CD8-positive, alpha-beta memory T cell (primary cell): ENCODE data around the gene IL7R. TPM values are rescaled to one million over a fixed set of nuclear protein-coding genes. Genes with fewer than 3 reads are reported as not detected.
A peak's percentile ranks its signal among the peaks of the same experiment; 100 is the strongest.
"Not testable (repeated sequence)": the region's sequence is repeated elsewhere in the genome, so short reads cannot be mapped to it uniquely, and the experiment has no call there.

Experiments used
- CTCF ChIA-PET: fragments of 350-600 bp; sonication (Branson Sonifier 250); formaldehyde crosslinking; loops from one replicate; lab custom pipeline; 2021; ENCODE audit warnings: antibody characterized with exemption; lab: Charles Lee
- POLR2A ChIA-PET: fragments of 350-600 bp; sonication (Branson Sonifier 250); formaldehyde crosslinking; loops from one replicate; lab custom pipeline; 2021; ENCODE audit warnings: antibody characterized with exemption; lab: Charles Lee
- DNase-seq, 5 donors: peaks; one replicate each; pipeline versions ENCODE4 v3.0.0 to v3.0.0-alpha.2; 2020 to 2022; ENCODE audit warnings: mixed read lengths in 1 of 5
- H3K27ac ChIP-seq: one replicate; pipeline ENCODE4 v1.7.0; 2013; ENCODE audit warnings: low read depth, mild to moderate bottlenecking, low read length, moderate library complexity
- H3K27me3 ChIP-seq: 2 replicates; pipeline ENCODE4 v1.7.0; 2013; ENCODE audit warnings: low read length, mild to moderate bottlenecking; ENCODE audit not compliant: insufficient read depth, poor library complexity, severe bottlenecking
- H3K36me3 ChIP-seq: 2 replicates; pipeline ENCODE4 v1.7.0; 2013; ENCODE audit warnings: mild to moderate bottlenecking, low read length, moderate library complexity; ENCODE audit not compliant: insufficient read depth
- H3K4me1 ChIP-seq: 2 replicates; pipeline ENCODE4 v1.7.0; 2013; ENCODE audit warnings: mild to moderate bottlenecking, low read length, moderate library complexity; ENCODE audit not compliant: insufficient read depth
- H3K4me3 ChIP-seq: 2 replicates; pipeline ENCODE4 v1.7.0; 2013; ENCODE audit warnings: mild to moderate bottlenecking, low read length
- H3K9me3 ChIP-seq: 2 replicates; pipeline ENCODE4 v1.7.0; 2013; ENCODE audit warnings: mild to moderate bottlenecking, low read length
- H3K27ac Mint-ChIP-seq, 8 donors: one replicate each; pipeline ENCODE4 v1.8.0; 2020 to 2021; ENCODE audit warnings: mixed read lengths in 8 of 8, mild to moderate bottlenecking in 6 of 8, inconsistent platforms in 3 of 8, moderate library complexity in 3 of 8
- H3K27me3 Mint-ChIP-seq, 2 donors: one replicate each; pipeline ENCODE4 v1.8.0; 2020 to 2021; ENCODE audit warnings: mixed read lengths in 2 of 2, mild to moderate bottlenecking in 1 of 2, moderate library complexity in 1 of 2
- H3K36me3 Mint-ChIP-seq, 3 donors: one replicate each; pipeline ENCODE4 v1.8.0; 2020 to 2021; ENCODE audit warnings: mixed read lengths in 3 of 3, inconsistent platforms in 1 of 3, mild to moderate bottlenecking in 1 of 3
- H3K4me1 Mint-ChIP-seq, 3 donors: one replicate each; pipeline ENCODE4 v1.8.0; 2020 to 2021; ENCODE audit warnings: mixed read lengths in 3 of 3, inconsistent platforms in 1 of 3, mild to moderate bottlenecking in 1 of 3
- H3K4me3 Mint-ChIP-seq, 7 donors: one replicate each; pipeline ENCODE4 v1.8.0; 2020 to 2021; ENCODE audit warnings: mixed read lengths in 7 of 7, mild to moderate bottlenecking in 6 of 7, moderate library complexity in 4 of 7, inconsistent platforms in 2 of 7
- H3K9me3 Mint-ChIP-seq, 5 donors: one replicate each; pipeline ENCODE4 v1.8.0; 2020 to 2022; ENCODE audit warnings: mixed read lengths in 5 of 5, mild to moderate bottlenecking in 3 of 5, moderate library complexity in 2 of 5, inconsistent platforms in 1 of 5
- polyA plus RNA-seq: library from polyadenylated mRNA; unstranded; fragments of 300-500 nt; fragmentation: Illumina TruSeq; gene quantifications from one replicate; pipeline ENCODE4 v1.2.3, GENCODE V29; 2021
- total RNA-seq, 2 experiments: library from RNA; stranded (reverse); gene quantifications; one replicate each; pipeline ENCODE4 v1.2.3, GENCODE V29; 2021

The IL7R gene
- total and polyA plus RNA-seq, 3 experiments from 2014 or later: 272 to 761 (median 289) TPM

GRCh38 chr5:35890021-35891020 lies 33.6 kb downstream of the IL7R start:
- no peaks in the 10 kb centered on the region for H3K9me3 Mint-ChIP-seq
- no peaks in the 10 kb centered on the region for H3K4me1 Mint-ChIP-seq
- no peak overlapping the region for H3K27ac ChIP-seq
- ChIA-PET POLR2A (interaction anchor here (1.0 to 1.2 kb wide), 2 partner anchors 9 to 30 kb away, joined by 3 to 4 read pairs; no protein-coding TSS in a partner anchor), CTCF (interaction anchor here (2.2 kb wide), 1 partner anchor 112 kb away, joined by 6 read pairs; no protein-coding TSS in a partner anchor)
- H3K27me3 Mint-ChIP-seq: no peaks in the 10 kb centered on the region
- no peak overlapping the region for H3K4me3 Mint-ChIP-seq
- H3K36me3 Mint-ChIP-seq: no peaks in the 10 kb centered on the region
- H3K27ac Mint-ChIP-seq: no peak overlapping the region
- H3K4me1 ChIP-seq: no peaks in the 10 kb centered on the region
- no peak for DNase-seq
- no peaks in the 10 kb centered on the region for H3K9me3 ChIP-seq
- H3K4me3 ChIP-seq: no peak overlapping the region
- H3K27me3 ChIP-seq: no peaks in the 10 kb centered on the region
- no peaks in the 10 kb centered on the region for H3K36me3 ChIP-seq

GRCh38 chr5:35892799-35893198 lies 36.1 kb downstream of the IL7R start:
- DNase-seq, H3K27ac Mint-ChIP-seq, H3K27me3 Mint-ChIP-seq, H3K27ac ChIP-seq, H3K9me3 ChIP-seq, H3K27me3 ChIP-seq, H3K36me3 ChIP-seq, H3K4me3 Mint-ChIP-seq, H3K4me1 ChIP-seq, H3K9me3 Mint-ChIP-seq, CTCF ChIA-PET, H3K4me1 Mint-ChIP-seq, H3K4me3 ChIP-seq, H3K36me3 Mint-ChIP-seq: not testable (repeated sequence)
- POLR2A ChIA-PET: interaction anchor here (1.2 kb wide), 1 partner anchor 11 kb away, joined by 3 read pairs; no protein-coding TSS in a partner anchor

- H3K4me1 ChIP-seq: no peaks in the 10 kb centered on the region
- Mint-ChIP-seq H3K9me3 (no peaks in the 10 kb centered on the region), H3K27ac (no peak overlapping the region), H3K36me3 (no peaks in the 10 kb centered on the region), H3K4me1 (peaks cover 5 to 11% (median 7%) of the 10 kb centered on the region in 3 donors), H3K27me3 (no peaks in the 10 kb centered on the region), H3K4me3 (no peak overlapping the region)
- no peaks in the 10 kb centered on the region for H3K9me3 ChIP-seq
- POLR2A ChIA-PET: interaction anchor here (1.2 kb wide), 2 partner anchors 12 to 27 kb away, joined by 3 to 4 read pairs; no protein-coding TSS in a partner anchor
- CTCF ChIA-PET: interaction anchor here (0.7 to 1.3 kb wide), 2 partner anchors 9 to 30 kb away, joined by 3 read pairs; no protein-coding TSS in a partner anchor
- DNase-seq: no peak
- no peak overlapping the region for H3K27ac ChIP-seq
- H3K27me3 ChIP-seq: no peaks in the 10 kb centered on the region
- H3K36me3 ChIP-seq: no peaks in the 10 kb centered on the region
- no peak overlapping the region for H3K4me3 ChIP-seq
These were observed 37.4 kb downstream of the IL7R start for GRCh38 chr5:35894131-35894530.

GRCh38 chr5:35898952-35899660 lies 42.4 kb downstream of the IL7R start:
- Histone ChIP-seq H3K9me3 (no peaks in the 10 kb centered on the region), H3K4me3 (no peak overlapping the region), H3K27me3 (no peaks in the 10 kb centered on the region), H3K36me3 (no peaks in the 10 kb centered on the region), H3K4me1 (peaks cover 29% of the 10 kb centered on the region), H3K27ac (no peak overlapping the region)
- Mint-ChIP-seq H3K4me1 (peaks cover 49 to 60% (median 53%) of the 10 kb centered on the region in 3 donors), H3K9me3 (peaks cover 0 to 2% (median 0%) of the 10 kb centered on the region in 5 donors), H3K4me3 (peak overlapping the region in 6 of 7 donors; percentile 6 to 78 (median 58)), H3K27ac (peak overlapping the region; percentile 59 to 97 (median 87)), H3K36me3 (no peaks in the 10 kb centered on the region), H3K27me3 (no peaks in the 10 kb centered on the region)
- ChIA-PET POLR2A (interaction anchor here (0.5 to 1.6 kb wide), 7 partner anchors 9 to 234 kb away, joined by 3 to 7 read pairs (median 4); no protein-coding TSS in a partner anchor), CTCF (interaction anchor here (1.0 to 2.8 kb wide), 4 partner anchors 18 to 248 kb away, joined by 3 to 9 read pairs (median 4); no protein-coding TSS in a partner anchor)
- no peak for DNase-seq

- peak overlapping the region; percentile 8 to 78 (median 51) for H3K4me3 Mint-ChIP-seq
- H3K4me1 ChIP-seq: peaks cover 35% of the 10 kb centered on the region
- H3K36me3 Mint-ChIP-seq: no peaks in the 10 kb centered on the region
- CTCF ChIA-PET: interaction anchor here (1.5 to 2.8 kb wide), 2 partner anchors 18 to 25 kb away, joined by 4 to 9 read pairs; no protein-coding TSS in a partner anchor
- no peaks in the 10 kb centered on the region for H3K9me3 ChIP-seq
- H3K27me3 Mint-ChIP-seq: no peaks in the 10 kb centered on the region
- no peak for DNase-seq
- POLR2A ChIA-PET: interaction anchor here (1.1 to 1.6 kb wide), 4 partner anchors 9 to 19 kb away, joined by 3 to 7 read pairs (median 4); no protein-coding TSS in a partner anchor
- no peak overlapping the region for H3K27ac ChIP-seq
- H3K9me3 Mint-ChIP-seq: peaks cover 0 to 6% (median 0%) of the 10 kb centered on the region in 5 donors
- no peaks in the 10 kb centered on the region for H3K27me3 ChIP-seq
- H3K27ac Mint-ChIP-seq: peak overlapping the region; percentile 56 to 97 (median 87)
- no peak overlapping the region for H3K4me3 ChIP-seq
- H3K4me1 Mint-ChIP-seq: peaks cover 54 to 67% (median 60%) of the 10 kb centered on the region in 3 donors
- no peaks in the 10 kb centered on the region for H3K36me3 ChIP-seq
These were observed 43.1 kb downstream of the IL7R start for GRCh38 chr5:35899800-35900199.

- Mint-ChIP-seq H3K4me1 (peaks cover 60 to 76% (median 71%) of the 10 kb centered on the region in 3 donors), H3K4me3 (peak overlapping the region in 3 of 7 donors; percentile 5 to 33 (median 13)), H3K9me3 (peaks cover 0 to 6% (median 0%) of the 10 kb centered on the region in 5 donors), H3K36me3 (no peaks in the 10 kb centered on the region), H3K27ac (peak overlapping the region in 7 of 8 donors; percentile 10 to 97 (median 62)), H3K27me3 (peaks cover 0 to 2% of the 10 kb centered on the region in 2 donors)
- H3K27ac ChIP-seq: no peak overlapping the region
- ChIA-PET POLR2A (interaction anchor here (1.2 to 1.7 kb wide), 3 partner anchors 20 to 30 kb away, joined by 3 to 8 read pairs (median 4); no protein-coding TSS in a partner anchor), CTCF (interaction anchor here (0.8 to 1.1 kb wide), 2 partner anchors 21 to 47 kb away, joined by 3 read pairs; no protein-coding TSS in a partner anchor)
- no peak for DNase-seq
- H3K27me3 ChIP-seq: no peaks in the 10 kb centered on the region
- H3K4me3 ChIP-seq: no peak overlapping the region
- no peaks in the 10 kb centered on the region for H3K9me3 ChIP-seq
- H3K36me3 ChIP-seq: no peaks in the 10 kb centered on the region
- H3K4me1 ChIP-seq: peaks cover 45% of the 10 kb centered on the region
These were observed 44.4 kb downstream of the IL7R start for GRCh38 chr5:35900972-35901695.
